ENCODE data around the gene EXOC6. TPM values are rescaled to one million over a fixed set of nuclear protein-coding genes. Genes with fewer than 3 reads are reported as not detected.
"Not testable (repeated sequence)": the region's sequence is repeated elsewhere in the genome, so short reads cannot be mapped to it uniquely, and the experiment has no call there.

The EXOC6 gene
- total RNA-seq, 4 donors from 2014 or later, result 9.8 to 25.9 (median 10.9) TPM

DNA sequence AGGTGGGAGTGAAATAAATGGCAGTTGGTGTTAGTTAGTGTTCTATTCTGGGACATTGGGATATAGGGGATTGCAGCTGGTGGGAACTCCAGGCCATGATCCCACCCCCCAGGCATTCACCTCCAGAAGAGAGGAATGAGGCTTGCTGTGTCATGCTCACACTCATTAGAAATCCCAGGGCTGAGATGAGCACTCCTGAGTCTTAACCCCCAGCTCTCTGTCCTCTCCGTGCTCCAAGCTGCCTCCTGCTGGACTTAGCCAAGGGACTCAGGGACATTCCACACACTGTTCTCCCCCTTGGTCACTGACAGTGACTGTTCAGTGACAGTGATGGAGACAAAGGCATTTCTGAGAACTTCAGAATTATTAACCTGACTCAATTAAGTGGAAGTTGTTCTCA lies 246.9 kb downstream of the EXOC6 start:
- ATAC-seq (ENCODE audit: low FRiP score), result no peak
- TF ChIP-seq, protein P1, sequence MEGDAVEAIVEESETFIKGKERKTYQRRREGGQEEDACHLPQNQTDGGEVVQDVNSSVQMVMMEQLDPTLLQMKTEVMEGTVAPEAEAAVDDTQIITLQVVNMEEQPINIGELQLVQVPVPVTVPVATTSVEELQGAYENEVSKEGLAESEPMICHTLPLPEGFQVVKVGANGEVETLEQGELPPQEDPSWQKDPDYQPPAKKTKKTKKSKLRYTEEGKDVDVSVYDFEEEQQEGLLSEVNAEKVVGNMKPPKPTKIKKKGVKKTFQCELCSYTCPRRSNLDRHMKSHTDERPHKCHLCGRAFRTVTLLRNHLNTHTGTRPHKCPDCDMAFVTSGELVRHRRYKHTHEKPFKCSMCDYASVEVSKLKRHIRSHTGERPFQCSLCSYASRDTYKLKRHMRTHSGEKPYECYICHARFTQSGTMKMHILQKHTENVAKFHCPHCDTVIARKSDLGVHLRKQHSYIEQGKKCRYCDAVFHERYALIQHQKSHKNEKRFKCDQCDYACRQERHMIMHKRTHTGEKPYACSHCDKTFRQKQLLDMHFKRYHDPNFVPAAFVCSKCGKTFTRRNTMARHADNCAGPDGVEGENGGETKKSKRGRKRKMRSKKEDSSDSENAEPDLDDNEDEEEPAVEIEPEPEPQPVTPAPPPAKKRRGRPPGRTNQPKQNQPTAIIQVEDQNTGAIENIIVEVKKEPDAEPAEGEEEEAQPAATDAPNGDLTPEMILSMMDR (IDR thresholded peaks at IDR 0.05), result no peak
- no peak for DNase-seq (ENCODE audit: low spot score)

DNA sequence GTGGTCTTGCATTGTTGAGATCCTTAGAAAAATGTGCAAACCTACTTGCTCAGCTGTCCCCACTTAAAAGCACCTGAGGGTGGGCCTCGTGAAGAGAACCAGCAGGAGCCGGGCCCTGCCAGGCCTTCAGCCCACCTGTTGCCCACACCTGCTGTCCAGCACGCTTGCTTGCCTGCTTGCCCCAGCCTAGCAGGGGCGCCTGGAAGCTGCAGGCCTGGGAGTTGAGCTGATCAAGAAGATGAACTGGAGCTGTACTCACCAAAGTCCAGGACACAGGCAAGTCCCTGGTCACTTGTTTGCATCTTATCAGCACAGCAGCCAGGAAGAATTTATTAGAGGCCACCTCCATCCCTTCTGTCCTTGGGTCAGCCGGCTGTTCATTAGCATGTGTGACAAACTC lies 248.6 kb downstream of the EXOC6 start:
- ATAC-seq (ENCODE audit: low FRiP score) (no peak), DNase-seq (ENCODE audit: low spot score) (no peak)

DNA sequence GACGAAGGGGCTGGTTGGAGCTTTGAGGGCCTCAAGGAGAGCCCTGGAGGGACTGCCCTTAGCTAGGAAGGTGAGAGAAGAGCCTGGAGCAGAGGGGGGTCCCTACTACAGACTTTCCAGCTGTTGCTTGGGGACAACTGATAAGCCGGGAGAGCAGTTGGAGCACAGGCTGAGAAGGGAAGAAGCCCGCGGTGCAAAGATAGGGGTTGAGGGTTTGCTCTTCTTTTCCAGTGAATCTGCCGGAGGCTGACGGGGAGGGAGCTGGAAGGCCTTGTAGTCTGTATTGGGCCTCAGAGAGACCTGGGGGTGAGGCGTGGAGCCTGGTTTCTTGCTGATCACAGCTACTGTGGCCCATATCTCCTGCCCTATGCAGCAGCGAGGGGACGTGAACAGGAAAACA lies 249.1 kb downstream of the EXOC6 start:
- DNase-seq (ENCODE audit: low spot score), result no peak
- no peak for ATAC-seq (ENCODE audit: low FRiP score)
- TF ChIP-seq, protein P1 (IDR thresholded peaks at IDR 0.05), result no peak

More for the DNA sequence above, 248.6 kb downstream of the EXOC6 start:
- TF ChIP-seq, protein P1 (IDR thresholded peaks at IDR 0.05), result no peak

DNA sequence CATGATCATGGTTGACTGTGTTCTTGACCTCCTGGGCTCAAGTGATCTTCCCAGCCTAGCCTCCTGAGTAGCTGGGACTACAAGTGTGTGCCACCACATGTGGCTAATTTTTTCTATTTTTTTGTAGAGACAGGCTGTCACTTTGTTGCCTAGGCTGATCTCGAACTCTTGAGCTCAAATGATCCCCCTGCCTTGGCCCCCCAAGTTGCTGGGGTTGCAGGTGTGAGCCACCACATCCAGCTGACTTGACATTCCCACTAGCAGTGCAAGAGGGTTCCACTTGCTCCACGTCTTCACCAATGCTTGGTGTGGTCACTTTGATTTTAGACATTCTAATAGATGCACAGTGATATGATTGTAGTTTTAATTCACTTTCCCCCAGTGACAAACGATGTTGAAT lies 250.5 kb downstream of the EXOC6 start:
- DNase-seq (ENCODE audit: low spot score), result no peak
- no peak for ATAC-seq (ENCODE audit: low FRiP score)
- TF ChIP-seq, protein P1 (IDR thresholded peaks at IDR 0.05), result no peak

DNA sequence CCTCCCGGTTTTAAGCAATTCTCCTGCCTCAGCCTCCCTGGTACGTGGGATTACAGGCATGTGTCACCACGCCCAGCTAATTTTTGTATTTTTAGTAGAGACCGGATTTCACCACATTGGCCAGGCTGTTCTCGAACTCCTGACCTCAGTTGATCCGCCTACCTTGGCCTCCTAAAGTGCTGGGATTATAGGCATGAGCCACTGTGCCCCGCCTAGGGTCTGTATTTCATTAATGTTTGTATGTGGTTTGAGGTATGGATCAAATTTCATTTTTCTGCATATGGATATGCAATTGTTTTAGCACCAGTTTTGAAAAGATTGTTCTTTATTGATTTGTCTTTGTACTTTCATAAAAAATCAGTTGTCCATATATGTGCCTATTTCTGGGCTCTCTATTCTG lies 251.3 kb downstream of the EXOC6 start:
- no peak for DNase-seq (ENCODE audit: low spot score)
- no peak for ATAC-seq (ENCODE audit: low FRiP score)
- TF ChIP-seq, protein P1 (IDR thresholded peaks at IDR 0.05), result no peak

DNA sequence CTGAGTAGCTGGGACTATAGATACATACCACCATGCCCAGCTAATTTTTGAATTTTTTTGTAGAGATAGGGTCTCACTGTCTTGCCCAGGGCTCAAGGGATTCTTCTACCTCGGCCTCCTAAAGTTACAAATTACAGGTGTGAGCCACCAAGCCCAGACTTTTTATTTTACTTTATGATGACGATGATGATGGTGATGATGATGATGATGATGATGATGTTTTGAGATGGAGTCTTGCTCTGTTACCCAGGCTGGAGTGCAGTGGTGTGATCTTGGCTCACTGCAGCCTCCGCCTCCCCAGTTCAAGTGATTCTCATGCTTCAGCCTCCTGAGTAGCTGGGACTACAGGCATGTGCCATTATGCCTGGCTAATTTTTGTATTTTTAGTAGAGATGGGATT lies 252.8 kb downstream of the EXOC6 start:
- not testable (repeated sequence) for ATAC-seq (ENCODE audit: low FRiP score); DNase-seq (ENCODE audit: low spot score)

DNA sequence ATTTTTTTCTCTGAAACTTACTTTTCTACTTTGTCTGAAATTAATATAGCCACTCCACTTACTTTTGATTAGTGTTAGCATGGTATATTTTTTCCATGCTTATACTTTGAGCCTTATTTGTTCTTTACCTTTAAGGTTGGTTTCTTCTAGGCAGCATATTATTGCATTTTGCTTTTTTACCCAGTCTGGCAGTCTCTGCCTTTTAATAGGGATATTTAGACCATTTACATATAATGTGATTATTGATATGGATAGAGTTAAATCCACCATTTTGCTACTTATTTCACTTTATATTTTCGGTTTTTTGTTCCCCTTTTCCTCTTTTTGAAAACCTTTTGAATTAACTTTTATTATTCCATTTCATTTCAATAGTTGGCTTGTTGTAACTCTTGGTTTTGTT lies 255.6 kb downstream of the EXOC6 start:
- DNase-seq (ENCODE audit: low spot score) (no peak), ATAC-seq (ENCODE audit: low FRiP score) (no peak)
- TF ChIP-seq, protein P1 (IDR thresholded peaks at IDR 0.05), result no peak

DNA sequence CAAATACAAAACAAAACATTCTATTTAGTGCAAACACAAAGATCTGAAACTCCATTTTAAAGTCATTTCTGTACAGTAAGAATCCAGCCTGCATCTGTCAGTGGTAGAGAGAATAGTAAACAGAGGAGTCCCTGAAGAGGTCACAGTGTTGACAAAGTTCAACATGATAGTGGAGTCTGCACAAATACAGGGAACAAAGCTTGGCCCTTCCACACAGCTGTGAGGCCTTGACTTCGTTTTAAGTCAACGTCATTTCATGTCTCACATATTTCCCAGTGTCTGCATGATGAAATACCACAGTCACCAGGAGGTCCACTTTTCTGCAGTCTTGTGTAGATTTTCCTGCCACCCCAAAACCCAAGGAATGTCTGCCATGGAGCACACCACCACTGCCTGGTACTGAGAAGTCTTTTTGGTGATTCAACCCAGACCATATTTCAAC lies 258.3 kb downstream of the EXOC6 start:
- DNase-seq (ENCODE audit: low spot score), result no peak
- no peak for ATAC-seq (ENCODE audit: low FRiP score)
- TF ChIP-seq, protein P1 (IDR thresholded peaks at IDR 0.05), result no peak

Measured in omental fat pad (tissue), 4 donors.